ENCODE results near the gene PPP1R9B.

Gene PPP1R9B

DNA sequence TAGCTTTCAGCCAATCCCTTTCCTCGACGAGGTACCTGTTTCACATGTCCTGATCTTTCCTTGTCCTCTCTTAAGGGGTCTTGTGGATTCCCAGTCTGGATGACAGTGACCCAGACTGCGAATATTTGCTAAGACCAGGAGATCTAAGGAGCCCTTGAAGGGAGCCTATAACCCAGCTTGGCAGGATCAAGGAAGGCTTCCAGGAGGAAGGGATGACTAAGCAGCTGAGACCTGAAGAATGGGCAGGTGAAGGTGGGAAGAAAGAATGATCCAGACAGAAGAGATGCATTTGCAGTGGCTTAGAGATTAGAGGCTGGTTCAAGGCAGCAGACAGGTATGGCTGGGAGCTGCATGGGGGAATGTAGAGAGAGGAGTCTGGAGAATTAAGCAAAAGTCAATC lies 57.2 kb downstream of the PPP1R9B start:
- Histone ChIP-seq H4K20me1 (ENCODE audit: insufficient read depth, low read length) (0 out of 2 replicates have a peak, but pooled peaks cover 2% of the 10 kb centered on the region), H3K4me3 (ENCODE audit: low read depth in 1 of 2, low read length in 2 of 2) (no peak overlapping the region), H3K36me3 (ENCODE audit: insufficient read depth, low read length) (no peaks in the 10 kb centered on the region), H2AFZ (ENCODE audit: low read depth, low read length) (no peak overlapping the region), H3K9ac (ENCODE audit: low read depth, low read length) (no peak overlapping the region), H3K4me1 (ENCODE audit: insufficient read depth, low read length) (peaks cover 26% of the 10 kb centered on the region), H3K9me3 (ENCODE audit: insufficient read depth, low read length, severe bottlenecking) (no peaks in the 10 kb centered on the region), H3K27ac (ENCODE audit: low read length) (no peak overlapping the region), H3K4me2 (ENCODE audit: insufficient read depth, low read length) (no peak overlapping the region), H3K27me3 (ENCODE audit: insufficient read depth, low read length, poor library complexity) (no peaks in the 10 kb centered on the region), H3K79me2 (ENCODE audit: insufficient read depth, low read length) (no peaks in the 10 kb centered on the region)
- no peak for TF ChIP-seq EZH2 (IDR thresholded peaks at IDR 0.05; ENCODE audit: borderline replicate concordance, low read depth, low read length, severe bottlenecking)
- TF ChIP-seq, protein P1, sequence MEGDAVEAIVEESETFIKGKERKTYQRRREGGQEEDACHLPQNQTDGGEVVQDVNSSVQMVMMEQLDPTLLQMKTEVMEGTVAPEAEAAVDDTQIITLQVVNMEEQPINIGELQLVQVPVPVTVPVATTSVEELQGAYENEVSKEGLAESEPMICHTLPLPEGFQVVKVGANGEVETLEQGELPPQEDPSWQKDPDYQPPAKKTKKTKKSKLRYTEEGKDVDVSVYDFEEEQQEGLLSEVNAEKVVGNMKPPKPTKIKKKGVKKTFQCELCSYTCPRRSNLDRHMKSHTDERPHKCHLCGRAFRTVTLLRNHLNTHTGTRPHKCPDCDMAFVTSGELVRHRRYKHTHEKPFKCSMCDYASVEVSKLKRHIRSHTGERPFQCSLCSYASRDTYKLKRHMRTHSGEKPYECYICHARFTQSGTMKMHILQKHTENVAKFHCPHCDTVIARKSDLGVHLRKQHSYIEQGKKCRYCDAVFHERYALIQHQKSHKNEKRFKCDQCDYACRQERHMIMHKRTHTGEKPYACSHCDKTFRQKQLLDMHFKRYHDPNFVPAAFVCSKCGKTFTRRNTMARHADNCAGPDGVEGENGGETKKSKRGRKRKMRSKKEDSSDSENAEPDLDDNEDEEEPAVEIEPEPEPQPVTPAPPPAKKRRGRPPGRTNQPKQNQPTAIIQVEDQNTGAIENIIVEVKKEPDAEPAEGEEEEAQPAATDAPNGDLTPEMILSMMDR (IDR thresholded peaks at IDR 0.05; ENCODE audit: borderline replicate concordance, extremely low read depth, low read length, poor library complexity, severe bottlenecking) = no peak
- ATAC-seq (ENCODE audit: insufficient read depth, low read depth) (no peak), DNase-seq (no peak)

DNA sequence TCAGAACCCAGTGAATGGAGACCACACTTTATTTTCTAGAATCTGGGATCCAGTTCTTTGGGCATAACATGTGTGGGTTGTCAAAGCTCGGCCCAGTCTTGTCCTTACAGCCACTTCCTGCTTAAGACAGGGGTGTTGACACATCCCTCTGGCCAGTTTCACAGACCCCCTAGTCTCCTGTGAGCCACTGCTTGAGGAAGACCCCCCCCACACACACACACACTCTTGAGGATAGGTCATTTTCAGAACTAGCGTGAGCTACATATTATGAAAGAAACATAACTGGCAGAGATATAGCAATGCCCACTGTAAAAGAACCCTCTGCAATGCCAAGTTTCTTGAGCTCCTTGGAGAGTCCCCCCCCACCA lies 58.6 kb downstream of the PPP1R9B start:
- Histone ChIP-seq H3K27me3 (ENCODE audit: insufficient read depth, low read length, poor library complexity) (no peaks in the 10 kb centered on the region), H3K9me3 (ENCODE audit: insufficient read depth, low read length, severe bottlenecking) (no peaks in the 10 kb centered on the region), H3K27ac (ENCODE audit: low read length) (no peak overlapping the region), H3K4me2 (ENCODE audit: insufficient read depth, low read length) (no peak overlapping the region), H3K4me3 (ENCODE audit: low read depth in 1 of 2, low read length in 2 of 2) (no peak overlapping the region), H3K79me2 (ENCODE audit: insufficient read depth, low read length) (no peaks in the 10 kb centered on the region), H3K36me3 (ENCODE audit: insufficient read depth, low read length) (no peaks in the 10 kb centered on the region), H3K4me1 (ENCODE audit: insufficient read depth, low read length) (peaks cover 25% of the 10 kb centered on the region), H2AFZ (ENCODE audit: low read depth, low read length) (no peak overlapping the region), H4K20me1 (ENCODE audit: insufficient read depth, low read length) (peaks cover 2% of the 10 kb centered on the region; the same call in 1 of the 2 replicates), H3K9ac (ENCODE audit: low read depth, low read length) (no peak overlapping the region)
- TF ChIP-seq, protein P1 (IDR thresholded peaks at IDR 0.05; ENCODE audit: borderline replicate concordance, extremely low read depth, low read length, poor library complexity, severe bottlenecking) = no peak
- no peak for TF ChIP-seq EZH2 (IDR thresholded peaks at IDR 0.05; ENCODE audit: borderline replicate concordance, low read depth, low read length, severe bottlenecking)
- ATAC-seq (ENCODE audit: insufficient read depth, low read depth) = no peak
- no peak for DNase-seq

DNA sequence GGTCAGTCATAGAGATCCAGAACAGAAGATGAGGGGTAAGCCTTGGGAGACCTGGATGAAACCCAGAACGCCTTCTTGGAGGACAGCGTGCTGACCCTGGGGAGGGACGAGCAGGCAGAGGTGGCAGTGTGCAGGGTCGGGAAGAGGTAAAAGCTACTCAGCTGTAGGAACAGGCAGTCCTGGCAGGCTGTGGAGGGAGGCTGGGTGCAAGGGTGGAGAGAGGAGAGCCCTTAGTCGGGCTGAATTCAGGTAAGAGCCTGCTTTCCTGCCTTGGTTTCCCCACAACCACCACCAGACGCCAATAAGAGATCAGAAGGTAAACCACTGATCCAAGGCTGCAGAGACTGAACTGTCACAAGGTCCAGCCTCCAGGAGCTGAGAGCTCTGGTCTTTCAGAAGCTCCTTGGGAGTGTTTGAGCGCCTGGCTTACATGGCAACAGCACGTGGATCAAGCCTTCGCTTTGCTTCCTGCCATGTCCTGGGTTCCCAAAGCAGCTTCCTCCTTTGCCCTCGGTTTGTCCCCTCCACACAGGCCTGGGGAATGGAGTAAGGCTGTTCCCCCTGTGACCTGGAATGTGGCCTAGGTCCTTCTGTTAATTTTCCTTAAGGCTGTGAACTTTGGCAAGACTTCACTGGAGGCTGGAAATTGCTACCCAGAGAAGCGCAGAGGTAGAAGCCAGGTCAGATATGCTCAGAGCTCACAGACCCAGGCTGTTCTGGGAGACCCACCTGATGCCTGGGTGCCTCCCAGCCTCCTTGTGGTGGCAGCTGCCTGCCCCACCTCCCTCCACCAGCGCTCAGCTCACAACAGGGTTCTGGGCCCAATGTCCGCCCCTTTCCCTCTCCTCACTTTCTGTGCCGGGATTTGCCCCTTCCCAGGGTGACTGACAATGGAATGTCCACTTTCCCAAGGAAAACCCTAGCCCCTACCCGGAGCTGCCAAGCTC lies 59.2 kb downstream of the PPP1R9B start:
- H3K9me3 ChIP-seq (ENCODE audit: insufficient read depth, low read length, severe bottlenecking) = no peaks in the 10 kb centered on the region
- no peak for ATAC-seq (ENCODE audit: insufficient read depth, low read depth)
- H3K36me3 ChIP-seq (ENCODE audit: insufficient read depth, low read length) = no peaks in the 10 kb centered on the region

More for the DNA sequence above, 59.2 kb downstream of the PPP1R9B start:
- Histone ChIP-seq H3K27ac (ENCODE audit: low read length) (no peak overlapping the region), H4K20me1 (ENCODE audit: insufficient read depth, low read length) (peaks cover 2% of the 10 kb centered on the region; the same call in 1 of the 2 replicates), H3K4me1 (ENCODE audit: insufficient read depth, low read length) (peaks cover 19% of the 10 kb centered on the region), H3K4me2 (ENCODE audit: insufficient read depth, low read length) (no peak overlapping the region), H3K9ac (ENCODE audit: low read depth, low read length) (no peak overlapping the region), H3K27me3 (ENCODE audit: insufficient read depth, low read length, poor library complexity) (no peaks in the 10 kb centered on the region), H3K4me3 (ENCODE audit: low read depth in 1 of 2, low read length in 2 of 2) (no peak overlapping the region), H2AFZ (ENCODE audit: low read depth, low read length) (no peak overlapping the region), H3K79me2 (ENCODE audit: insufficient read depth, low read length) (no peaks in the 10 kb centered on the region)
- no peak for TF ChIP-seq EZH2 (IDR thresholded peaks at IDR 0.05; ENCODE audit: borderline replicate concordance, low read depth, low read length, severe bottlenecking)
- TF ChIP-seq, protein P1 (IDR thresholded peaks at IDR 0.05; ENCODE audit: borderline replicate concordance, extremely low read depth, low read length, poor library complexity, severe bottlenecking) = no peak
- no peak for DNase-seq
